Stimulated activated naive CD8-positive, alpha-beta T cell treated with anti-CD3 and anti-CD28 coated beads, Interleukin-15, Interleukin-2, amounts not matched to agents 100 ng/mL and 50 ng/mL, for 24 hours (primary cell): Measurements from ENCODE around the gene DENND4B.
"Not testable (repeated sequence)": the region's sequence is repeated elsewhere in the genome, so short reads cannot be mapped to it uniquely, and the experiment has no call there.

ENCODE experiments used
- H3K27ac Mint-ChIP-seq: one replicate; pipeline ENCODE4 v1.8.0; 2021; ENCODE audit warnings: mild to moderate bottlenecking, mixed read lengths
- H3K27me3 Mint-ChIP-seq: one replicate; pipeline ENCODE4 v1.8.0; 2021; ENCODE audit warnings: mixed read lengths
- H3K36me3 Mint-ChIP-seq: one replicate; pipeline ENCODE4 v1.8.0; 2021; ENCODE audit warnings: low read depth, mixed read lengths
- H3K4me1 Mint-ChIP-seq: one replicate; pipeline ENCODE4 v1.8.0; 2021; ENCODE audit warnings: low read depth, mixed read lengths
- H3K4me3 Mint-ChIP-seq: one replicate; pipeline ENCODE4 v1.8.0; 2021; ENCODE audit warnings: mild to moderate bottlenecking, mixed read lengths
- H3K9me3 Mint-ChIP-seq: one replicate; pipeline ENCODE4 v1.8.0; 2021; ENCODE audit warnings: mixed read lengths

DENND4B gene

GRCh38 chr1:153912349-153912748, 34.2 kb downstream of the DENND4B start:
- no peaks in the 10 kb centered on the region for H3K27me3 Mint-ChIP-seq
- H3K27ac Mint-ChIP-seq = no peak overlapping the region
- no peaks in the 10 kb centered on the region for H3K9me3 Mint-ChIP-seq
- H3K4me1 Mint-ChIP-seq = peaks cover 28% of the 10 kb centered on the region
- H3K4me3 Mint-ChIP-seq = no peak overlapping the region
- peaks cover 29% of the 10 kb centered on the region for H3K36me3 Mint-ChIP-seq

GRCh38 chr1:153910560-153910959, 36.0 kb downstream of the DENND4B start:
- H3K4me3 Mint-ChIP-seq, H3K9me3 Mint-ChIP-seq, H3K27ac Mint-ChIP-seq, H3K27me3 Mint-ChIP-seq: not testable (repeated sequence)
- H3K36me3 Mint-ChIP-seq = peaks cover 30% of the 10 kb centered on the region
- peaks cover 28% of the 10 kb centered on the region for H3K4me1 Mint-ChIP-seq

GRCh38 chr1:153908071-153908470, 38.4 kb downstream of the DENND4B start:
- H3K36me3 Mint-ChIP-seq = peaks cover 30% of the 10 kb centered on the region
- H3K4me1 Mint-ChIP-seq = peaks cover 46% of the 10 kb centered on the region
- H3K4me3 Mint-ChIP-seq = no peak overlapping the region
- H3K9me3 Mint-ChIP-seq = no peaks in the 10 kb centered on the region
- no peaks in the 10 kb centered on the region for H3K27me3 Mint-ChIP-seq
- H3K27ac Mint-ChIP-seq = peak overlapping the region; percentile 31

GRCh38 chr1:153907134-153907533, 39.4 kb downstream of the DENND4B start:
- peaks cover 28% of the 10 kb centered on the region for H3K36me3 Mint-ChIP-seq
- H3K27me3 Mint-ChIP-seq = no peaks in the 10 kb centered on the region
- H3K4me3 Mint-ChIP-seq = no peak overlapping the region
- no peaks in the 10 kb centered on the region for H3K9me3 Mint-ChIP-seq
- peaks cover 41% of the 10 kb centered on the region for H3K4me1 Mint-ChIP-seq
- H3K27ac Mint-ChIP-seq = no peak overlapping the region

GRCh38 chr1:153906396-153906795, 40.1 kb downstream of the DENND4B start:
- peaks cover 22% of the 10 kb centered on the region for H3K36me3 Mint-ChIP-seq
- peaks cover 35% of the 10 kb centered on the region for H3K4me1 Mint-ChIP-seq
- H3K27ac Mint-ChIP-seq = peak overlapping the region; percentile 1
- no peaks in the 10 kb centered on the region for H3K27me3 Mint-ChIP-seq
- no peak overlapping the region for H3K4me3 Mint-ChIP-seq
- no peaks in the 10 kb centered on the region for H3K9me3 Mint-ChIP-seq

GRCh38 chr1:153905908-153906307, 40.6 kb downstream of the DENND4B start:
- H3K4me3 Mint-ChIP-seq, H3K27ac Mint-ChIP-seq, H3K9me3 Mint-ChIP-seq, H3K27me3 Mint-ChIP-seq: not testable (repeated sequence)
- Mint-ChIP-seq H3K36me3 (peaks cover 21% of the 10 kb centered on the region), H3K4me1 (peaks cover 35% of the 10 kb centered on the region)

GRCh38 chr1:153903841-153904455, 42.6 kb downstream of the DENND4B start:
- no peaks in the 10 kb centered on the region for H3K27me3 Mint-ChIP-seq
- H3K4me1 Mint-ChIP-seq = peaks cover 33% of the 10 kb centered on the region
- peak overlapping the region; percentile 16 for H3K27ac Mint-ChIP-seq
- peaks cover 26% of the 10 kb centered on the region for H3K36me3 Mint-ChIP-seq
- no peaks in the 10 kb centered on the region for H3K9me3 Mint-ChIP-seq
- no peak overlapping the region for H3K4me3 Mint-ChIP-seq

- H3K4me1 Mint-ChIP-seq = peaks cover 24% of the 10 kb centered on the region
- H3K27ac Mint-ChIP-seq = peak overlapping the region; percentile 43
- peaks cover 21% of the 10 kb centered on the region for H3K36me3 Mint-ChIP-seq
- no peak overlapping the region for H3K4me3 Mint-ChIP-seq
- no peaks in the 10 kb centered on the region for H3K27me3 Mint-ChIP-seq
- H3K9me3 Mint-ChIP-seq = no peaks in the 10 kb centered on the region
Measured at GRCh38 chr1:153899509-153899908, 47.0 kb downstream of the DENND4B start.

- not testable (repeated sequence) for H3K27ac Mint-ChIP-seq, H3K4me3 Mint-ChIP-seq, H3K9me3 Mint-ChIP-seq, H3K27me3 Mint-ChIP-seq
- Mint-ChIP-seq H3K4me1 (peaks cover 15% of the 10 kb centered on the region), H3K36me3 (peaks cover 28% of the 10 kb centered on the region)
Measured at GRCh38 chr1:153895866-153896265, 50.7 kb downstream of the DENND4B start.

- Mint-ChIP-seq H3K4me1 (peaks cover 40% of the 10 kb centered on the region), H3K36me3 (peaks cover 38% of the 10 kb centered on the region)
- not testable (repeated sequence) for H3K9me3 Mint-ChIP-seq, H3K27me3 Mint-ChIP-seq, H3K4me3 Mint-ChIP-seq, H3K27ac Mint-ChIP-seq
Measured at GRCh38 chr1:153891042-153891441, 55.5 kb downstream of the DENND4B start.

- peak overlapping the region; percentile 80 for H3K27ac Mint-ChIP-seq
- no peaks in the 10 kb centered on the region for H3K9me3 Mint-ChIP-seq
- H3K4me3 Mint-ChIP-seq = peak overlapping the region; percentile 52
- peaks cover 35% of the 10 kb centered on the region for H3K36me3 Mint-ChIP-seq
- H3K4me1 Mint-ChIP-seq = peaks cover 40% of the 10 kb centered on the region
- no peaks in the 10 kb centered on the region for H3K27me3 Mint-ChIP-seq
Measured at GRCh38 chr1:153888533-153888932, 58.0 kb downstream of the DENND4B start.

GRCh38 chr1:153886127-153886526, 60.4 kb downstream of the DENND4B start:
- H3K27ac Mint-ChIP-seq = no peak overlapping the region
- H3K9me3 Mint-ChIP-seq = no peaks in the 10 kb centered on the region
- H3K27me3 Mint-ChIP-seq = no peaks in the 10 kb centered on the region
- peaks cover 30% of the 10 kb centered on the region for H3K36me3 Mint-ChIP-seq
- H3K4me1 Mint-ChIP-seq = peaks cover 35% of the 10 kb centered on the region
- no peak overlapping the region for H3K4me3 Mint-ChIP-seq

- H3K4me3 Mint-ChIP-seq = no peak overlapping the region
- H3K36me3 Mint-ChIP-seq = peaks cover 17% of the 10 kb centered on the region
- H3K27ac Mint-ChIP-seq = no peak overlapping the region
- H3K27me3 Mint-ChIP-seq = no peaks in the 10 kb centered on the region
- H3K9me3 Mint-ChIP-seq = no peaks in the 10 kb centered on the region
- peaks cover 26% of the 10 kb centered on the region for H3K4me1 Mint-ChIP-seq
Measured at GRCh38 chr1:153883223-153883622, 63.3 kb downstream of the DENND4B start.

GRCh38 chr1:153882296-153882912, 64.1 kb downstream of the DENND4B start:
- H3K27me3 Mint-ChIP-seq = no peaks in the 10 kb centered on the region
- H3K9me3 Mint-ChIP-seq = no peaks in the 10 kb centered on the region
- H3K27ac Mint-ChIP-seq = no peak overlapping the region
- H3K4me1 Mint-ChIP-seq = peaks cover 26% of the 10 kb centered on the region
- no peak overlapping the region for H3K4me3 Mint-ChIP-seq
- peaks cover 14% of the 10 kb centered on the region for H3K36me3 Mint-ChIP-seq

GRCh38 chr1:153881751-153882150, 64.8 kb downstream of the DENND4B start:
- H3K4me1 Mint-ChIP-seq = peaks cover 23% of the 10 kb centered on the region

GRCh38 chr1:153880962-153881361, 65.6 kb downstream of the DENND4B start:
- no peak overlapping the region for H3K4me3 Mint-ChIP-seq
- H3K4me1 Mint-ChIP-seq = peaks cover 26% of the 10 kb centered on the region
- H3K36me3 Mint-ChIP-seq = peaks cover 7% of the 10 kb centered on the region
- no peaks in the 10 kb centered on the region for H3K27me3 Mint-ChIP-seq
- H3K9me3 Mint-ChIP-seq = no peaks in the 10 kb centered on the region
- no peak overlapping the region for H3K27ac Mint-ChIP-seq

More at GRCh38 chr1:153881751-153882150, 64.8 kb downstream of the DENND4B start:
- no peaks in the 10 kb centered on the region for H3K9me3 Mint-ChIP-seq
- H3K4me3 Mint-ChIP-seq = no peak overlapping the region
- no peaks in the 10 kb centered on the region for H3K27me3 Mint-ChIP-seq
- H3K27ac Mint-ChIP-seq = no peak overlapping the region
- H3K36me3 Mint-ChIP-seq = peaks cover 8% of the 10 kb centered on the region
